ENCODE measurements around the gene JMJD7.

Gene JMJD7

DNA sequence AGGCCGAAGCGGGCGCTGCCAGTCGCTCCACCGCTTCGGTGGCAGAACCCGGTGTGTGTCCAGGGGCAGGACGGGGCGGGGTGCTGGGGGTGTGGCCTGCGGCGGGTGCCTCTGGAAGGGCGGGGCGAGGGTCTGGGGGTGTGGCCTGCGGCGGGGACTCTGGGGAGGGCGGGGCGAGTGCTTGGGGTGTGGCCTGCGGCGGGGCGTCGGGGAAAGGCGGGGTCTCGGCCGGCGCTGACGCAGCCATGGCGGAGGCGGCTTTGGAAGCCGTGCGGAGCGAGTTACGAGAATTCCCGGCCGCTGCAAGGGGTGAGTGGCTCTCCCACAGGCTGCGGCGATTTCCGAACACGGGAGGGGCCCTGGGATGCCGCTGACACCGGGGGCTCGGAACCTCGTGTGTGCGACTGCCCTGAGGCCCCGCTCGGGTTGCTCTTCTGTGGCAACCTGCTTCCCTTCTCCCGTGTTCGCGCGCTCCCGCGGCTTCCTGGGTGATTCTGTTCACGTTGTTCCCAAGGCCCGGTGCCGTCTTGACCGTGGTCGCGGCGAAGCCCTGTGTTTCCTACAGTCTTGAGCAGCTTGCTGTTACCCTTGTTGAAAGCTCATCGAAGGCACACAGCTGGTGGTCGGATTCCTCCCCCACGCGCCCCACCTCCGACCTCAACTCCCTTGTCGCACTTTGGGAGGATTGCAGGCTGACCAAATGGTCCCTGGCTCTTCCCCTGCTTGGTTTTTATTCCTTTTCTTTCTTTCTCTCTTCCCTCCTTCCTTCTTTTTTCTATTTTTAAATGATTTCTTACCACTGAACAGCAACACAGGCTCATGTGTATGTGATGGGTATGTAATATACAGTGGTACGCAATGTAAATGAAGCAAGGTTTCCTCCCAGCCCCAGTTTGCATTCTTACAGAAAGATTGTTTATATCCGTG is at the start of gene JMJD7:
Gene JMJD7, plus strand, starts transcription at position 213 of the 927 bp plus-strand sequence. Its CDS starts 33 bp downstream, at position 246.
- DNase-seq (ENCODE audit: low read depth in 2 of 2): peak; percentile 97 to 98

DNA sequence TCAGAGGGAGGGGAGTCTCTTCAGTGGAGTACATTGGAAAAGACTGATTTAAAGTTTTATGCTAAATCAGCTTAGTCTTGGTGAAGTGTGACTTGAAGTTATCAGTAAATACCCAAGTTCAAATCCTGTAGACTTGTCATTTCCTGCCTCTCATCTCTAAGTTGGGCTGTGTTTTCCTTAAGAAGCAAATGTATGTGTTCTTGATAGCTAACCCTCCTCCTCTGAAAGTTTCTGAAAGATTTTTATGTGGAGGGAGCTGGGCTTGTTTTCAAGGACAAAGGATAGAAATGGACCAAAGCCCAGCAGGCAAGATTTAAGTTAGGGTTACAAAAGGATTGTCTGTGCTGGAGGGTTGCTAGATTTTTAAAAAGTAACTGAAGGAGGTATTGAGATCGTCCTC is 49.4 kb upstream of the JMJD7 start:
- no peak for DNase-seq (ENCODE audit: low read depth in 2 of 2)

- DNase-seq (ENCODE audit: low read depth in 2 of 2): no peak
Measured at GRCh38 chr15:41779662-41780157, 48.2 kb upstream of the JMJD7 start.

DNA sequence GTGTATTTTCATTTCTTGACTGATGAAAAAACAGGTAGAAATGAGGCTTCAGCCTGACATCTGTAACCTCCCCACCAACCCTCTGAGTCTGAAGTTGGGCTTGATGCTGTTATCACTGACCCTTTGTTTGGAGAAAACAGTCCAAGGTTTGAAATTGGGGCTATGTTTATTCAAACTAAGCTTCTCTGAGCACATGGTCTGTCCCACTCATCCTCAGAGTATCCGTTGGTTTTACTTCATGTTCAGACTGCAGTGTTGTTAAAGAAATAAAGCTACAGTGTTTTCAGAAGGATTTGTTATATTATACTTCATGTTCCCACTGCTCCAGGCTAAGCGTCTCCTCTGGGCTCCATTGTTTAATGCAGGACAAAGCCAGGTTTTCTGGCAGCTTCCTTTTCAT is 47.6 kb upstream of the JMJD7 start:
- no peak for DNase-seq (ENCODE audit: low read depth in 2 of 2)

GRCh38 chr15:41780727-41781126 is 47.2 kb upstream of the JMJD7 start:
- no peak for DNase-seq (ENCODE audit: low read depth in 2 of 2)

GRCh38 chr15:41782371-41783282 is 45.3 kb upstream of the JMJD7 start:
- no peak for DNase-seq (ENCODE audit: low read depth in 2 of 2)

DNA sequence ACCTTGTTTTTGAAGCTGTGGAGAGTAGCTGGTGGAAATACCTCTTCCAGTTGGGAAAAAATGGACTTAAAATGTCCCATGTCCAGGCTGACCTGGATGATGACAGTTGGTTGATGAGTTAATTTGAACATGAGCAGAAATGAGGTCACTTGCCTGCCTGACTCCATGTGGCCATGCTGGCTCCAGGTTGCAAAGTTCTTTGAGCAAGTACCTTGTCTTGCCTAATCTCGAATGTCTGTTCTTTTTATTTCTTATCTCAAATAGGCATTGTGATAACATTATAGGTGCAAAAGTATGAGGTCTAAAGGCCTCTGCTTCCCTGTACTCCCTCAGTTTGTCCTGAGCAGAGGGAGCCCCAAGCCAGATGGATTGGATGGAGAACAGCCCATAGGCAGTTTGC is 44.6 kb upstream of the JMJD7 start:
- no peak for DNase-seq (ENCODE audit: low read depth in 2 of 2)

GRCh38 chr15:41788262-41788661 is 39.6 kb upstream of the JMJD7 start:
- no peak for DNase-seq (ENCODE audit: low read depth in 2 of 2)

DNA sequence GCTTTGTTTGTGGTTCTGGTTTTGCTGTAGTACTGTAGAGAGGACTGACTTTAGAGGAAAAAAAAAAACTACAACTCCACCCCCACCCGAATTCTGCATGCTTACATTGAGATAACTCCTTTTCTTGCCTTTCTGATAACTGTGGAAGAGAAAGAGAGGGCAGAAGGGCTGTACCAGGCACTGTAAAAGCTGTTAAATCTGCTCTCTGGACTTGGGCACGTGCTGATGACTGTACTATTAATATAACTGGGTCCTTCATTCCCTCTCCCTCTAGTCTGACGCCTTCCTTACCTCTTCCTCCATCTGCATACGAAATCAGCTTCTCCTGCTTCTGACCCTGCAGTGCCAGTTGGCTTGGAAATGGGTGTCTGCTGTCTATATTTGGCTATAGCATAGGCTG is 38.7 kb upstream of the JMJD7 start:
- DNase-seq (ENCODE audit: low read depth in 2 of 2): no peak

DNA sequence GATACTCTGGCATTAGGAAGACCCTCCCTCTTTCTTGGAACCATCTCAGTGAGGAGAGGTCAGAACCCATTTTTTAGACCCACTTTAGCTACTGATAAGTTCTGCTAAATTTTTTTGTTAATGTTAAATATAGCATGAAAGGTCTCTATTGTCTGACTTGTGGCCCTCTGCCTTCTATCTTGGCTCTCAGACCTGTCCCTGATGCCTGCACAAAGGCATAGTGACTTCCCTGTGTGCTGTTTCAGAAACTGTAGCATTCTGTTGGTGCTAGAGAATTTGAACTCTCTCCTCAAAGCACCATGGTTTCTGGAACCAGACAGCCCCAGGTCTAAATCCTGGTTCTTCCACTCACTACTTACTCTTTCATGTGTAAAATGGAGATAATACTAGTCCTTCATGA is 38.2 kb upstream of the JMJD7 start:
- no peak for DNase-seq (ENCODE audit: low read depth in 2 of 2)

DNA sequence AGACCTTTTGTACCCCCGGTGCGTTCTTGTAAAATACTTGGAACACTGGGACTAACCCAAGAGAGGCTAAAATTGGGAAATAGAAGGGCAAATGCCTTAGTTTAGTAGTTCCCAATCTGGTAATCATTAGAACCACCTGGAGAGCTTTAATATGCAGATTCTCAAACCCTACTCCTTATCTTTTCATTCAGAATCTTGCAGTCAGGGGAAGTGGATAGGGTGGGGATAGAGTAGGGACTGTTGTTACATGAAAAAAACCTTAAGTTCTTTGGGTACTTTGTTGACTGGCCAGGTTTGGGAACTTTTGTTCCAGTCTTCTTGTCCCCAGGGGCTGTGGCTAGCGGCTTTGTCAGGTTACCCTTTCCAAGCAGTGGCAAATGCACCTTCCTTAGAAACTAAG is 37.7 kb upstream of the JMJD7 start:
- no peak for DNase-seq (ENCODE audit: low read depth in 2 of 2)

DNA sequence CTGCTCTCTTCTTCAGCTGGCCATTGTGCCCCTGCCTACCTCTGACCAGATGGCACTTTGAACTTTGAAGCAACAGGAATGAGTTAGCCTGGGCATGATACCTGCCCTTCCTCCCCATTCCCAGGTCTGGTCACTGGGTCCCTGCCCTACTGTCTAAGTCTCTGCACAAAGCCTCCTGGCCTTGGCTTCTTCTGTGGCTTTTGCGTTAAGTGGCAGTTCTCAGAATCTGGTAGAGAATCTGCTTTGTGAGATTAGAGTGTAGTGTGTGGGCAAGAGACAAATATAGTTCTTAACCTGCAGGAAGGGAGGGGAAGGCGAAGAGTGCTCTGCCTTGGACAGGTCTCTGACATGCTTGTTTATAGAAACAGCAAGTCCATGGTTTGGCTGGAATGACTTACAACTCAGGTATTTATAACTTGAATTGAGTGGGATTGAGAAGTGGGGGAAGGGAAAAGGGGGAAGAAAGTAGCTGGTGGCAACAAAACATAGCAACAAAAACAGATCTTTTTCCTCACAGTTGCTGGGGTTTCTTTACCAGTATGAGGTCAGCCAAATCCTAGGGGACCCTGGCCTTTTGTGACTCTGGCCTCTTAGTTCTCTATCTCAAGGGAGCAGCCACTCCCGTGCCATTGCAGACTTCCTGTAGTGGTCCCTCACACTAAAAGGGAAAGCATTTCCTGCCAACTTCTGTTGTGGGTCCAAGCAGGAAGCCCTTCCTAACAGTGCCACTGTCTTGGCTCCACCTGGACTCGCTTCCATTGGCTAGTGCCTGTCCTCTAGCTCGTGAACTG is 36.9 kb upstream of the JMJD7 start:
- no peak for DNase-seq (ENCODE audit: low read depth in 2 of 2)

DNA sequence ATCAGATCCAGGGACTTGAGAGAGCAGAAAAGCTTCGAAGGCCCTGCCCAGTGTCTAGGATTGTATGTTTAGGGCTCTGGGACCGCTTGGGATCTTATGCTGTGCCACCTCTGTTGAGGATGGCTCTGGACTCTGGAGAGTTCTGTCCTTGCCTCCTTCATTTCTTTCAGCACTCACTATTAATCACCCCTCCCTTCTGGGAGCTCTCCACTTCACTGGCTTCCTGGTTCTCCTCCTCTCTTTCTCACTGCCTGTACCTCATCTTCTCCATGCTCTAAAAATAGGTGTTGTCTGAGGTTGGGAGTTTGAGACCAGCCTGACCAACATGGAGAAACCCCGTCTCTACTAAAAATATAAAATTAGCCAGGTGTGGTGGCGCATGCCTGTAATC is 36.4 kb upstream of the JMJD7 start:
- no peak for DNase-seq (ENCODE audit: low read depth in 2 of 2)

DNA sequence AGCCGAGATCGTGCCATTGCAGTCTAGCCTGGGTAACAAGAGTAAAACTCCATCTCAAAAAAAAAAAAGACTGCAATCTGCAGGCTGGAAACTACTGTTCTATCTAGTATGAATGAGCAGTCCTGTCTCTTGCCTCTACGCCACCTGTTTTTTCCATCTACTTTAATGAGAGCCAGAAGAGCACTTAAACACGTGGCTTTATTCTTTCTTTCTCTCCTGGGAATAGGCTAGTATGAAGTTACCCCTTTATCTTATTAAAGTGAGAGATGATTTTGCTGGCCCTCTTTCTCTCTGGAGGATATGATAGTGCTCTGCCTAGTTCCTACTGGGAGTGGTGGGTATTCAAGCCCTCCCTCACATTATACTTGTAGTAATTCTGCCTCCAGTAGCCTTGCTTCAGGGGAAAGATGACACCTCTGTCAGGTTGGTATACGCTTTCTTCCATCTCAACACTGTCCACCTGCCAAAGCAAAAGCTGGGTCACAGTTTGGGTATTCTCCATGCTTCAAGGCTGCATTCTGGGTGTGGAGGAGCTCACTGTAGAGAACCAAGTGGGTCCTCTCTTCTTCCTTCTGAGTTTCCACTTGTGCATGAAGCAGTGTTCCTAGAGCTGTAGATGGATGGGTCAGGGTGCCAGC is 35.8 kb upstream of the JMJD7 start:
- DNase-seq (ENCODE audit: low read depth in 2 of 2): no peak

DNA sequence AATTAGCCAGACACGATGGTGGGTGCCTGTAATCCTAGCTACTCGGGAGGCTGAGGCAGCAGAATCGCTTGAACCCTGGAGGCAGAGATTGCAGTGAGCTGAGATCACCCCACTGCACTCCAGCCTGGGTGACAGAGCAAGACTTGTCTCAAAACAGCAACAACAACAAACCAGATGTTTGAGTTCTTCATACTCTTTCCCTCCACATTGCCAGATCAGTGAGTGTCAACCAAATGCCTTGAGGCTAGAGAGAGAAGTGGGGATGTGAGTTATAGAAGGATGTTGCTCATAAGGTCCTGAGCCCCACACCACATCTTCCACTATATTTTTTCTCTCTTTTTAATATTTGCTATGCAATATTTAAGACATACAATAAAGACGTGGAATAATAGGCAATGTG is 33.8 kb upstream of the JMJD7 start:
- no peak for DNase-seq (ENCODE audit: low read depth in 2 of 2)

DNA sequence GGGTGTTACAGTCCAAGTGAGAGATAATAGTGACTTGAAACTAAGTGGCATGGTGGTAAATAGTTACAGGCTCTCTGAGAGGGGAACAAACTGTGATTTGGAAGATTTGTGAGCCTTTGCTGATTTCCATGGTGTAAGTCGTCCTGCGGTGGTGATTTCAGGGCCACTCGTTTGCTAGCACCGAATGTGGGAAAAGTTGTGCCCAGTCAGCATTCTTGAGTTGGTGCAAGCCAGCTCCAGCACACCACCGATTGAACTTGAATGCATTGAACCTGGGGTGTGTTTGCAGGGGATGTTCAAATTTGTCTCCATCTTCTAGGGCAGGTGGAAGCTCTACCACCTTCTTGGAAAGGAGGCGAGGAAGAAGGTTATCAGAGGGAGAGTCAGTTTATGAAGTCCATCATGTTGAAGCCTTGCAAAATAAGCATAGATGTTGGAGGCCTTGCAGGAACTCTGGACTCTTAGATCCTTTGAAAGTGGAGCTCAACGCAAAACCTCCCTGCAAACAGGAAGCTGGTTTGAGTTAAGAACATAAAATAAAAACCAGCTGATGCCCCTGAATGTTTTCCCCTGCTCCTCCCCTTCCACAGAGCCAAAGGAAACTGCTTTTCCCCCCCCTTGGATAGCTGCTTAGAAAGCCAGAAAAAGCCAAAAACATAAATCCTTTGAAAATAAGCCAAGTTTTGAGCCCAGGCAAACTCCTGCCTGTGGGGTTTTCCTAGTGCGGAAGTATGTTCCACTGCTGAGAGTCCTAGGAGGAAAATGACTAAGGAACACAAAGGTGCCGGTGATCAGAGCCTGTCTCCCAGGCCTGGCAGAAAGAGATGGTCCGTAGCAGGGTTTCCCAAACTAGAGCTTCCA is 31.7 kb upstream of the JMJD7 start:
- no peak for DNase-seq (ENCODE audit: low read depth in 2 of 2)

GRCh38 chr15:41797201-41797944 is 30.5 kb upstream of the JMJD7 start:
- DNase-seq (ENCODE audit: low read depth in 2 of 2): no peak

GRCh38 chr15:41798607-41799487 is 29.0 kb upstream of the JMJD7 start:
- DNase-seq (ENCODE audit: low read depth in 2 of 2): no peak

- no peak for DNase-seq (ENCODE audit: low read depth in 2 of 2)
Measured at GRCh38 chr15:41799488-41799805, 28.4 kb upstream of the JMJD7 start.

All from activated CD4-positive, alpha-beta T cell treated with anti-CD3 and anti-CD28 coated beads for 24 hours (primary cell).